Measurements from ENCODE around the gene ALG9.
"Not testable (repeated sequence)": the region's sequence is repeated elsewhere in the genome, so short reads cannot be mapped to it uniquely, and the experiment has no call there.

Gene ALG9

DNA sequence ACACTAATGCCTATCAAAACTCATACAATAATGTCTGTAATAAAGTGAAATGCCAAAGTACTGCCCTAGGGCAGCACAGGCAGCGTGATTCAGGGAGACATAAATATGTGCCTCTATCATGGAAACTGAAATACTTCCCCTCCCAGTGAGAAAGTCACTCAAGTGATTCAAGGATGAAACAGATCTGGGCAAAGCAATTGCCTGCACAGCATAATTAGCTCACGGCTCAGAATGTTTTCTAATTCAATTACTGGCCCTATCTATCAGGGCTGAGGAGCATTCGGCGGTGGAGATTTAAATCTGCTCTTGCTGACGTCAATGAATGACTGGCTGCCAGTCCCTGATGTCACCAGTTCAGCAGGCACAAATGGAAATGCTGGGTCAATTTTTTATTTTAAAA lies 77.5 kb downstream of the ALG9 start:
- DNase-seq, result no peak

DNA sequence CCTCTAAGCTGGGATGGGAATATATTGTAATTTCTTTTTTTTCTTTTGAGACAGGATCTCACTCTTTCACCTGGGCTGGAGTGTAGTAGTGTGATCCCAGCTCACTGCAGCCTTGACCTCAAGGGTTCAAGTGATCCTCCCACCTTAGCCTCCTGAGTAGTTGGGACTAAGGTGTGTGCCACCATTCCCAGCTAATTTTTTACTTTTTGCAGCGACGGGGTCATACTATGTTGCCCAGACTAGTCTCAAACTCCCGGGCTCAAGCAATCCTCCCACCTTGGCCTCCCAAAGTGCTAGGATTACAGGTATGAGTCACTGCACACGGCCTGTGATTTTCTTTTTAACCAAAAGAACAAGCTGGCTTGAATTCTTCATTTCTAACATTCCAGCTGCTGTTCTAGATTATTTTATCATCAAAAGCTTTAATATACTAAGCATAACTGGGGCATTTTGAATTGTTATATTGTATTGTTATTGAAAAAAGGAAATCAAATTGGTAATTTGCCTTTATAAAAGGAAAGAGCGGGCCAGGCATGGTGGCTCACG lies 78.4 kb downstream of the ALG9 start:
- DNase-seq, result no peak

DNA sequence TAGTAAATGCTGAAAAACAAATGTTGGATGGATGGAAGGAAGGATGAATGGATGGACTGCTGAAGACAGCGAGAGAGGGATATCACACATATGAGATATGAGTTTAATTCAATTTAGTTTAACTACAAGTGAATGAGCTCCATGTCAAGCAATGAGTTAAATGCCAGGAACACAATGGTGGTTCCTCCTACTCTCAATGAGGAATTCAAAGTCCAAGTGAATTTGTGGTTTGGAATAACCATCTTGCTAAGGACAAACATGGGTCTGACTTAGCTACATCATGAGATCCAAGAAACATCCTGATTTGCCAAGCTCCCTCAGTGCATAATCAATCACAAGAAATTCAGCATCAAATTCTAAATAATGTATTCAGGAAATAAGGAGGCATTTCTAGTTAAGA lies 79.1 kb downstream of the ALG9 start:
- no peak for DNase-seq

DNA sequence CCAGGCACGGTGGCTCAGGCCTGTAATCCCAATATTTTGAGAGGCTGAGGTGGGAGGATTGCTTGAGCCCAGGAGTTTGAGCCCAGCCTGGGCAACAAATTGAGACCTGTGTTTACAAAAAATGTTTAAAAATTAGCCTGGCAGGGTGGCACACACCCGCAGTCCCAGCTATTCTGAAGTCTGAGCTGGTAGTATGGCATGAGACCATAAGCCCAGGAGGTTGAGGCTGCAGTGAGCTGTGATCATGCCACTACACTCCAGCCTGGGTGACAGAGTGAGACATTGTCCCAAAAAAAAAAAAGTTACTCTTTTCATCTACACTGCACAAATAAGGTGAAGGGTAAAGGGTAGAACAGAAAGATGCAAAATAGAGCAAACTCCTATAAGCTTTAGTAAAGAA lies 82.9 kb downstream of the ALG9 start:
- no peak for DNase-seq

GRCh38 chr11:111788051-111788450 lies 83.3 kb downstream of the ALG9 start:
- no peak for DNase-seq

DNA sequence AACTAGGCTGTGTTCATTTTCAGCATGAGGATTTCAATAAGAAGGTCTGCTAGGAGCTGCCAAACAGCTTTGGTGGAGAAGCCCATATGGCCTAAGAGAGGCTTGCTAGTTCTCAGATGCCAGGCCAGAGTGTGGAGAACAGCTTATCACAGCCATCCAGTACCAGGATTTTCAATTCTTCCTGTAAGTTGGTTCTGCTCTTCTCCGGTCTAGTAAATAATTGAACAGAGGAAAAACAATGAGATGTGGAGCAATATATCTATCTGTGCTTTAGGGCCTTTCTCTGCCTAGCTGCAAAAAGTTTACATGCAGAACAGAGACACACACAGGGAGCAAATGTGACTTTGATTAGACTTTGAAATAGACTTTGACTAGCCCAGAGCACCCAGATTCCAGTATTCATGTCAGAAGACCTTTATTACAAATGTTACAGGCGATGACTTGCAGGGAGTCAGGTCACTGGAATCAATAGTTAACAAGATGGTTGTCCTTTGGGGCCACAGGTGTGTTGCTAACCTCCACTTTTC lies 85.4 kb downstream of the ALG9 start:
- no peak for DNase-seq

GRCh38 chr11:111785076-111785475 lies 86.3 kb downstream of the ALG9 start:
- no peak for DNase-seq

GRCh38 chr11:111784311-111784710 lies 87.1 kb downstream of the ALG9 start:
- DNase-seq, result not testable (repeated sequence)

DNA sequence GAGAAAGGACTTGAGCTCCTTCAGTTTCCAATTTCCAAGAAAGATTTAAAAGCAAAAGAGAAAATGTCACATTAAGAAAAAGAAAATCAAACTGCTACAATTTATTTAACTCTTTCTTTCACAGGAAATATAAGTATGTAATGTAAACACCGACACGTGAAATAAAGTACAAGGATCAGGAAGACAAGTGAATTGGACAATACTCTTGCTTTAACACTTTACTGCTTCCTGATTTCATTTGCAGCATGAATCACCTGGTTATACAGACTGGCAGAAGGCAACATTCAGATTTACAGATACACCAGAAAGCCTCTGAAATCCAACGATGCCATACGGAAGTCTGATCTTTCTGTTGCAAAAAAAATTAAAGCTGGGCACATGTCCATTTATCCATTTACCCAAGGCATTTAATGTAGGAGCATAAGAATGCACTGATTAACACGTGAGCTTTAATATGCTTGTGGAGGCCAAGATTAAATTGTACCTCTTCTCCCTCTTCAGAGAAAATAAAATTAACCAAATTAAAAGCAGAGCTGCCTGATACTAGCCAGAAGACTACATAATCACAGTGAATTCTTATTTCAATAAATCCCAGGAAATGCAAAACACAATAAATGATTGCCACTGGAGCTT lies 89.2 kb downstream of the ALG9 start:
- DNase-seq, result no peak

- DNase-seq, result no peak
These were observed 92.3 kb downstream of the ALG9 start for GRCh38 chr11:111779118-111779517.

DNA sequence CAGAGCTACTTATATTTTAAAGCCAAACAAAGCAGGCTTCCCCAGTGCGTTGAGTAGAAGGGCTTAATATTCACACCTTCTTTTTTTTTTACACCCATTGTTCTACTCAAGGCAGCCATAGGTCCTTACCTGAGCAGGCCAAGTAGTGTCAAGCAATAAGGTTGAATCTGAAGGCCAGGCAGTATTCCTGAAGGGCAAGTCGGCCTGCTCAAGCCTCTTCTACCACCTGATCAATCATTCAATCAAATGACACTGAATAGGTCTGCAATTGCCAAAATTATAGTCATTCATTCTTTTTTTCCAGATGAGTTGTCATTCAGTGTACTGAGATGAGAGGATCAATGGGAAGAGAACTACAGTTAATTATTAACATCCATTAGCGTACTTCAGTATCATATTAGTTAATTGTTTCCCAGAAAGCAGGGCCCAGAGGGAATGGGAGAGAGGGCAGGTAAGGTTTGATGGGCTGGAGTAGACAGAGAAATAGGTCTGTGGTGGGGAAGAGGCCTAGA lies 93.3 kb downstream of the ALG9 start:
- DNase-seq, result no peak

GRCh38 chr11:111777094-111778046 lies 94.0 kb downstream of the ALG9 start:
- peak in 1 of 2 donors; percentile 89 for DNase-seq

DNA sequence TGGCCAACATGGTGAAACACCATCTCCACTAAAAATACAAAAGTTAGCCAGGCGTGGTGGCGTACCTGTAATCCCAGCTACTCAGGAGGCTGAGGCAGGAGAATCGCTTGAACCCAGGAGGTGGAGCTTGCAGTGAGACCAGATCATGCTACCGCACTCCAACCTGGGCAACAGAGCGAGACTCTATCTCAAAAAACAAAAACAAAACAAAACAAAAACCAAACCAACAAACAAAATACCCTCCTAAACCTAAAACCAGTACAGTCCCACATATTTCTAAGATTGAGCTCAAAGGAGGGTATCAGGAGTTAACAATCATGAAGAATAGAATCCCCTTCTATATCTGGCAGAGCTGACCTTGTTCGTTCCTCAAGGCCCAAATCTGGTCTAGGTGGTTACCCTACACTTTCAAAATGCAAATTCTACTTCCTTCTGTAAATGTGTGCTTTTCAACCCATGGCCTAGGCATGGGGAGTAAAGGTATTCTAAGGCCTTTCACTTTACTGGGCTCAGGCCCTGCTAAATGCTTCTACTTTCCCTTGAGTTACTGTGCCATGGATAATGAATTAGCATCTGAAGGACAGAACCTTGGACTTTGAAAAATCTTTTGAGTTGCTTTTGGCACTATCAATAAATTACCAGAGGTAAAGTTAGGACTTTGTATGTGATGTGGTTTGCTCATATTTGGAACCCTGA lies 94.8 kb downstream of the ALG9 start:
- DNase-seq, result no peak

DNA sequence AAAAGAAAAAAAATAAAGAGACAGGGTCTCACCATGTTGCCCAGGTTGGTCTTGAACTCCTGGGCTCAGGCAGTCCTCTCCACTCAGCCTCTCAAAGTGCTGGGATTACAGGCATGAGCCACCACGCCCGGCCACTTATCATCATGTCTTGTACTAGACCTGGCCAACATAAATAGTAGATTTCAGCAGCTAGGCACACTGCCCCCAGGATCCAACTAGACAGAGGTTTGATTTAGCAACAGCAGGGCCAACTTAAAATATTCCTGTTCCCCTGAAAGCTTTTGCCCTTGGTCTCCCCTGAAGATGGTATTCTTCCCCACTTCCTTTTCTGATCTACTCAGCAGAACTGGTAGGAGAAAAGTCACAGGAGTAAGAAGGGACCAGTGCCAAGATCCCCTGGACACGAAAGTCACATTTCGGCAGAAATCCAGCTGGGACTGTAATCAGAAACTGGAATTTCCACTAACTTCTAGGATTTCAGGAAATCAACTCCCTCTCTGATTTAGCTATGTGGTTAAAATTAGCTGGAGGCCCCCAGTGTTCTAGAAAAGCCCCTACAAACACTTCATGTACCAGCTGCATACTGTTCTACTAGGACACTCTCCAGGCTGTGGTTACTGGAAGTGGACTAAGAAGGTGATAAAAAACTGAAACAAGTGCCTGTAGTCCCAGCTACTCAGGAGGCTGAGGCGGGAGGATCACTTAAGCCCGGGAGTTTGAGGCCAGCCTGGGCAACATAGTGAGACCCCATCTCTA lies 96.2 kb downstream of the ALG9 start:
- DNase-seq, result no peak

DNA sequence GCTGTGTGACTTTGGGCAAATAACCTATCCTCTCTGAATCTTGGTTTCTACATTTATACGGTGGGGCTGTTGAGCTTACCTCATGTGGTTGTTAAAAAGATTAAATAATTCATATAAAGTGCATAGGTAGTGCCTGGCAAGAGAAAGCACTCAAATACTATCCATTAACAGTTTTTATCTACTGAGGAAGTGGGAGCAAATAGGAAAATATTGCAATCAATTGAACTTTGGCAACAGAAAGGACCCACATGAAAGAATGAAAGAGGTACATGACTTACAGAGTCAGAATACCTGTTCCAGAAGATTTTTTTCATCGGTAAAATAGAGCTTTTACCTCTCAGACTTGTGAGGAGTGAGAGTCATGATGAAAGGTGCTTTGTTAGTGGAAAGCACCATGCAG lies 98.8 kb downstream of the ALG9 start:
- DNase-seq, result no peak

DNA sequence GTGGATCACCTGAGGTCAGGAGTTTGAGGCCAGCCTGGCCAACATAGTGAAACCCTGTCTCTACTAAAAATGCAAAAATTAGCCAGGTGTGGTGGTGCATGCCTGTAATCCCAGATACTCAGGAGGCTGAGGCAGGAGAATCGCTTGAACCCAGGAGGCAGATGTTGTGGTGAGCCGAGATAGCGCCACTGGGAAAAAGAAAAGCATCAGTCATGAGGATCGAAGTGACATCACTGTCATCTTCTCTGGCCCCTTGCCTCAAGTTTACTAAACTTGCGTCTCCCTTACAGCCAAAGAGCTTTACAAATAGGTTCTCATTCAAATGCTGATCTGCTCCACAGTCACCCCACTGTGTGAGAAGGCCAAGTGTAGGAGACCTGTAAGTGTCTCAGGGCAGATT lies 100.2 kb downstream of the ALG9 start:
- not testable (repeated sequence) for DNase-seq

GRCh38 chr11:111770581-111771134 lies 100.7 kb downstream of the ALG9 start:
- DNase-seq, result no peak

GRCh38 chr11:111766834-111767142 lies 104.6 kb downstream of the ALG9 start:
- peak in 1 of 2 donors; percentile 54 for DNase-seq

- DNase-seq, result peak; percentile 88
These were observed 105.2 kb downstream of the ALG9 start, which contains the start of gene PPP2R1B for GRCh38 chr11:111765984-111766833. Gene PPP2R1B, minus strand, starts transcription at chr11:111766389. Its CDS starts 28 bp downstream, at chr11:111766361.

GRCh38 chr11:111765320-111765983 lies 105.9 kb downstream of the ALG9 start:
- peak; percentile 39 to 42 for DNase-seq

All from hippocampal formation (tissue), 2 donors.